EL (cell line): Measurements from ENCODE around the gene PHF19.

Experiments used
- DNase-seq: peaks from one replicate; pipeline ENCODE4 v3.0.0-alpha.2; 2016

The PHF19 gene

GRCh38 chr9:120852240-120853010 is 24.6 kb downstream of the PHF19 start:
- no peak for DNase-seq

GRCh38 chr9:120851449-120851848 is 25.5 kb downstream of the PHF19 start:
- no peak for DNase-seq

GRCh38 chr9:120850315-120850714 is 26.7 kb downstream of the PHF19 start:
- no peak for DNase-seq

GRCh38 chr9:120846906-120847305 is 30.1 kb downstream of the PHF19 start:
- no peak for DNase-seq

GRCh38 chr9:120846251-120846889 is 30.6 kb downstream of the PHF19 start:
- no peak for DNase-seq

- DNase-seq, result peak; percentile 19
These were observed 31.7 kb downstream of the PHF19 start for GRCh38 chr9:120845255-120845654.

GRCh38 chr9:120842685-120843485 is 34.1 kb downstream of the PHF19 start, which contains the start of gene PSMD5:
Gene PSMD5, minus strand, starts transcription at chr9:120842922. Its CDS starts 13 bp downstream, at chr9:120842909.
- peak; percentile 100 for DNase-seq

GRCh38 chr9:120841930-120842684 is 34.9 kb downstream of the PHF19 start:
- peak; percentile 34 for DNase-seq

GRCh38 chr9:120839146-120839545 is 37.8 kb downstream of the PHF19 start:
- peak; percentile 19 for DNase-seq

- DNase-seq, result no peak
These were observed 39.1 kb downstream of the PHF19 start for GRCh38 chr9:120837921-120838320.

- no peak for DNase-seq
These were observed 43.7 kb downstream of the PHF19 start for GRCh38 chr9:120833325-120833724.

- no peak for DNase-seq
These were observed 44.2 kb downstream of the PHF19 start for GRCh38 chr9:120832807-120833206.

GRCh38 chr9:120830865-120831264 is 46.1 kb downstream of the PHF19 start:
- no peak for DNase-seq

- peak; percentile 68 for DNase-seq
These were observed 46.8 kb downstream of the PHF19 start for GRCh38 chr9:120830151-120830550.

- DNase-seq, result no peak
These were observed 47.3 kb downstream of the PHF19 start for GRCh38 chr9:120829650-120830049.

GRCh38 chr9:120820095-120820494 is 56.9 kb downstream of the PHF19 start:
- DNase-seq, result no peak

- no peak for DNase-seq
These were observed 58.4 kb downstream of the PHF19 start for GRCh38 chr9:120818595-120818994.

GRCh38 chr9:120815075-120815474 is 61.9 kb downstream of the PHF19 start:
- no peak for DNase-seq

GRCh38 chr9:120808931-120809330 is 68.1 kb downstream of the PHF19 start:
- no peak for DNase-seq

GRCh38 chr9:120807607-120808379 is 69.2 kb downstream of the PHF19 start:
- no peak for DNase-seq
